Non-pigmented ciliary epithelial cell (primary cell): Measurements from ENCODE around the gene H19.

ENCODE experiments used
- DNase-seq: peaks from one replicate; pipeline ENCODE4 v3.0.0-alpha.2; 2010; ENCODE audit warnings: low read depth

The H19 gene

DNA sequence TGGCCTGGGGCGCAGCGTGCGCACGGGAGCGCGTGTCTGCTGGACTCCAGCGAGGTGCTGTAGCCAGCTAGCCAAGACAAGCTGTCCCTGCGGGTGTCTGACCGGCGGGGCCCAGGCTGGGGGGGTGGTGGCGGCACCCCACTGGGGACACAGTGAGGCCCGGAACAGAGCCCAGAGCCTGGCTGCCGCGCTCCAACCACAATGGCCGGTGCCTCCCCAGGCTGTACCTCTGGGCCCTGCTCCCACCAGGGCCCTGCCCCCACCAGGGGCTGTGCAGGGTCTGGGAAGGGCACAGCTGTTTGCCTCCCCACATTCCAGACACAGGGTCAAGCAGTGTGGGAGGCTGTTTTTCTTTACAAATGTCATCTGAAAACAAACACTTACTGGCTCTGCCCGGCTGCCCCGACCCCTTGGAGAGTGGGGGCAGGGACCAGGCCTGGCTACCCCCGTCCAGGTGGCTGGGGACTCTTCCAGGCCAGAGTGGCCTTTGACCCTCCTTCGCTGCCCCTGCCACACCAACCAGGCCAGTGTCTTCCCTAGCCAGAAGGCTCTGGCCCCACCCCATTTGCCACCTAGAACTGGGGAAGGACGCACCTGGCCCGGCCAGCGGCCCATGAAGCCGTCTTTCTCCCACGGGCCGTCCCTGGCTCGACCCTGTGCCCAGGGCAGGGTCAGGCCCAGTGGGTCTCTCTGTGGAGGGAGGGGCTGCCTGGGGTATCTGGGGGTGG lies 14.6 kb downstream of the H19 start:
- no peak for DNase-seq

DNA sequence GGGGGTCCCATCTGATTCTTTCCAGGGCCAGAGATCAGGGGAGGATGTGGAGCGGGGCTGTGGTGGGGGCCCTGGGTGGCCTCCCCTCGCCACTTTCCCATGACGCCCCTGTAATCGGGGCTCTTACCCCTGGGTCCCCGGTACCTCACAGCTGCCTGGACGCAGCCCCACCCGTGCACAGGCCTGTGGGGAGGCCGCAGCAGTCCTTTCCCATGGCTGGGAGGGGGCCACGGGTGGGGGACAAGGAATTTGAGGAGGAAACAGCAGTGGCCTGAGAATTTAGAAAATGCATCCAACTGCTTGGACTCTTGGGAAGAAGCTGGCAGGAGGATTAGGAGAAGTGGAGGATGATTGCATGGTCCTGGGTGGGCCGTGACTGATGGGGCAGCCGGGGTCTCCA lies 18.0 kb downstream of the H19 start:
- no peak for DNase-seq

DNA sequence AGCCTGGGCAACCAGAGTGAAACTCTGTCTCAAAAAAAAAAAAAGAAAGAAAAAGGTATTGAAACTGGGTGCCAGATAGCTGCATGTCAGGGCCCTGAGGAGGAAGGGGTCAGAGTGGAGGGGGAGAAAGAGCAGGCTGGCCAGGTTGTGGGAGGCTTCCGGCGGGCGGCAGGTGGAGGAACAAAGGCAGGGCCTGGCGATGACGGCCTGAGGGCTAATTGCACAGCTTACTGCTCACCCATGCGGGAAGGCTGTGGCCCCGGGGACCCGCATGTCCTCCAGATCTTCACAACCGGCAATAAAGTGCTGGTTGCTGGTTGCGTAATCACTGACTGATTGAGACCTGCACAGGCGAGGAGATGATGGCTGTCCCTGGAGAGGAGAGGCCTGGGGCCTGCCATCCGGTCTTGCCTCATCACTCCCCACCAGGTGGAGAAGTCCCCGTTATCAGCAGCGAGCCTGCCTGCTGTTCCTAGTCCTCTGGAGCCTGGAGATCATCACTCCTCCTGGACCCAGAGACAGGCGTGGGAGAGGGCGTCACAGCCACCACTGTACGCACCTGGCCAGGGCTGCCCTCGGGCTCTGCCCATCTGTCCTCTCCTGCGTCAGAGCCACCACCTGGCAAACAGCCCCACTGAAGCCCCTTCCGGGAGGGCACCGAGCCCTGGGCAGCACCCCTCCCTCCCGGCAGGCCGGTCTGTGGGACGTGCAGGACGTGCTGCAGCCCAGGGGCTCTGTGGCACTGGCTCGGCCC lies 18.7 kb downstream of the H19 start:
- DNase-seq, result no peak

DNA sequence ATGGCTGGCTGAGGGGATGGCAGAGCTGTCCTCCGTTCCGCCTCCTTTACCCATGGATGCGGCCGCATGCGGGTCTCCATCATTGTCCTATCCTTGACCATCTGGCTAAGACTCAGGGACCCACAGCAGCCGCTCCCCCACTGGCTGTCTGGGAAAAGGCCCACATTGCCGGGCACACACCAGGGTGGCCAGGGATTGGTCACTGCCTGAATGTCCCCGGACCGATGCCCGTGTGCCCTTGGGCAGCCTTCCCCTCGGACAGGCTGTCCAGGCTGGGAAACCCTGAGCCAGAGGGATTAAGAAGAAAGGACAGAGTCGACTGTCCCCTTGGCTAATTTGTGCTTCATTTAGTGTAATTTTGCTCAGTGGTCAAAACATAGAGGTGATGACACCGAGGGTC lies 22.5 kb downstream of the H19 start:
- DNase-seq, result no peak

DNA sequence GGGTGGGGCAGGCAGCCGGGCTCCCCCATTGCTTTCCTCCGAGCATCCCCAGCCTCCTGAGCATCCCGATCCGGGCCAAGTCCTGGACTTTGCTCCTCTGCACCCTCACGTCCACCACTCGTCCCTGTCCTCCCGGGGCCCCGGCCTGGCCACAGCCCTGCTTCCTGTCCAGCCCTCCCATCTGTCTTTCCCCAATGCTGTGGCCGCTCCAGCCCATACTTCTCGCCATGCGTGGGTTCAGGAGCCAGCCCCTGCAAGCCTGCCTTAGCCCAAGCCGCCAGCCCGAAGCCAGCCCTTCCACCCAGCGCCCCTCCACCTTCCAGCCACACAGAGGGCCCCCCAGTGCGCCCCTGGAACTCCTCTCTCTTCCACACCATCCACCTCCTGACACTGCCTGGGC lies 26.7 kb downstream of the H19 start:
- no peak for DNase-seq

DNA sequence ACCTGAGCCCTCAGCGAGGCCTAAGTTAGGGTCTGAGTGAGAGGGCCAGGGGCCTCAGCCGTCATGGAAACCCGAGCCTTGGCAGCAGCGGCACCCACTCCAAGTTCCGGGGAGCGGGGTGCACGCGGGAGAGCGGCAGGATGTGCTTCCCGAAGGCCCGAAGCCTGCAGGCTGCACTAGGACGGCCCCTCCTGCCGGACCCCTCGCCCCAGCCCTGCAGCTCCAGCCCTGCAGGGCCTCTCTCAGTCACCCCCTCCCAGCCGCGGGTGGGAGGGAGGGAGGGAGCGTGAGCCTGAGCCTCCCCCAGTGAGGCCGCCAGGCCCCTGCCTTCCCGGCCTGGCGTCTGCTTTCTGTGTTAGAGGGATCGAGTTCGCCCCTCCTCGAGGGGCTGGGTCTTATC lies 27.9 kb downstream of the H19 start:
- DNase-seq, result no peak

DNA sequence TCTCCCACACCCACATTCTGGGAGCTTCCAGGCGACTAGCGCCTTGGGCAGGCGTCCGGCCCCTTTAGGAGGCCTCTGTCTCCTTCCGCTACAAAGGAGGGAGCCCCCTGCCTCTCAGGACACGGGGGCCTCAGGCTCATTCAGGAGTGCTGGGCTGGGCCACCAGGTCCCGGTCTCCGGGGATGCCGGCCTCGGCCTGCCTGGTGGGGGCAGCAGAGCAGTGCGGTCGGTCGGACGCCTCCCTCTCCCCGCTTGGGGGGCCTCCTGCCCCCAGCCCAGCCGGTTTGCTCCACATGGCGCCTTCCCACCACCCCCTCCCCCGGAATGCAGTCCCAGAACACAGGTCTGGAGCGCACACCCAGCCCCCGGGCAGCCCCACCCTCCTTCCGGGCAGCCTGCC lies 28.6 kb downstream of the H19 start:
- DNase-seq, result no peak

DNA sequence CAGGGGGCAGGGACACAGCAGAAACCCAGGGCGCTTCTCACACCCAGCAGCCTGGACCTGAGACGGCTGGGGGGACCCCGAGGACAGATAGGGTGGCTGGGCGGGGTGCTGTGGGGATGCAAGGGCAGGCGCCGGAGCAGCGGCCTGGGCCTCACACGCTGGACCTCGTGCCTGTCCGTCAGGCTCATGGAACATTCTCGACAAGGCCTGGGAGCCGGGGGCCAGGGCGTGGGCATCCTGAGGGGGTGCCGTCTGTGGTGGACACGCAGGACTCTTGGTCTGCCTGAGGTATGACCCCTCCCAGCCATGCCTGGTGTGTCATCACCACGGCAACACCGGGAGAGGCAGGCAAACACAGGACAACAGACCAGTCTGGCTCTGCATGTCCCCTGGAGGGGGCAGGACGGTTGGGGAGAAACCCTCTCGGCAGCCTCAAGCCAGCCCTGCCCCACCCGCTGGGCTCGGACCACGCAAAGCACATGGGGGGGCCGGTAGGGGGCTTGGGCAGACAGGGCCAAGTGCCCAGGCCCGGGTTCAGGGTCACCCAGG lies 29.1 kb downstream of the H19 start:
- no peak for DNase-seq

DNA sequence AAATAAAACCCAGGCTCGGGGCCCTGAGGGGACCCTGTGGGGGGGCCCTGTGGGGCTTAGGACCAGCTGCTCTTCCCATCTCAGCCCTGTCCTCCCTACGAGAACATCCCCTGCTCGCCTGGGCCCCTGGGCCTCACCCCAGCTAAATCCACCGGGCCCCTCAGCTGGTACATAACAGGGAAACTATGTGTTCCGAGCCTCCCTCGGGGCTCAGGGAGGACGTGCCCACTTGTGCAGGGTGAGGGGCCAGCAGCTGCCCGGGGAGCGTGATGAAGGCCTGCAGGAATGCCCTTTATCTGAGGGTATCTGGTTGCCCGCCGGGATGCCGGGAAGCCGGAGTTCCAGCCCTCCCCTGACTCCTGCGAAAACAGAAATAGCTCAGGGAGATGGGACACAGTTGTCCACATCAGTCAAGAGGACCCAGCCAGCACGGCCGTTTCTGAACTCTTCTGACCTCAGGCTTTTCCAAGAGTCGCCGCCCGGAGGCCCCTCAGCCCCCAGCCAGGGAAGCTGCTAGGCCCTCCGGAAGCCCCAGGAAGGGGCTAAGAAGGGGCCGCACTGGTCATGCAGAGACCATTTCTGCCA lies 29.9 kb downstream of the H19 start:
- DNase-seq, result no peak

DNA sequence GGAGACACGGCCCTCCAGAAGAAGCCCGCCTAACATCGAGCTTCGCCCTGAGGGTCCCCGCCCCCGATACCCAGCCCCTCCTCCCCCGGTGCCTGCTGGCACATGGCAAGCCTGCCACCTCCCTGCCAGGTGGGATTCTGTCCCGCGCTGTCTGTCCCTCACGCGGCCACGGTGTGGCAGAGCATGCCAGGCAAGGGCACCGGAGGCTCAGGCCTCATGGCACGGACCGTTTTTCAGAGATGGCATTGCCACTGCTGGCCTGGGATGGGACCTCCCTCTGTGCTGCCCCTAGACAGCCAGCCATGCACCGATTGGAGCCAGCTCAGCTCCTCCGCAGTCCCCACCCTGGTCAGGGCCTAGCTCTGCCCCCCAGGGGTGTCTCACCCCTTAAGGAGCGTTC lies 31.1 kb downstream of the H19 start:
- no peak for DNase-seq

DNA sequence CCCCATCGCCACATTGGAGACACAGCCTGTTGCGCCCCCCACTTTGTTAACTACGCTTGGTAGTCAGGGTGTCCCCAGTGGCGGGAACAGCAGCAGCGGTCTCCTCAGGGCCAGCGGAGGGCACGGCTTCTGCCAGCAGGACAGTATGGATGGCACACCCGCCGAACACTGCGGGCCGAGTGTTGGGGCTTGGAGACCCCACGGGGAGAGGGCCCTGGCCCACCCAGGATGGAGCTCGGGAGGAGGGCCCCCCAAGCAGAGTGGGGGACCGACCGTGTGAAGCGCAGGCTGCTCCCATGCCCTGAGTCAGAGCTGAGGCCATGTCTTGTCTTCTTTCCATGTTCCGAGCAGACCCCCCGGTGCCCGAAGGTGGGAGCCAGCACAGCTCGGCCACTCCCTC lies 32.7 kb downstream of the H19 start:
- no peak for DNase-seq

DNA sequence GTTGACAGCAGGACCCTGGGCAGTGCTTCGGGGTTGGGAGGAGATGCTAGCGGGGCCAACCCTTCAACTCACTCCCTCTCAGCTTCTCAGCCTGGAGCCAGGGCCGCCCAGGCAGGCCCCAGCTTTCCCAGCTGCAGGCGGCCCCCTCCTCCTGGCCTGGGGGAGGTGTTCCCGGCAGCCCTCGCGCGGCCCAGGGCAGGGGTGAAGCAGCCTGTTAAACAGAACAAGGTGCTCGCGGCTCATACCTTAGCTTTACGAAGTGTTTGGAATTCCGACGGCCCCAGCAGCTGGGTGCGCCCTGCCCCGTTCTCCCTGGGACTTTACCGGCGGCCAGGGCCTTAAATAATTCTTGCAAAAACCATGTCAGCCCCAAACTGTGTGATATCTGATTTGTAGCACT lies 33.3 kb downstream of the H19 start:
- no peak for DNase-seq

DNA sequence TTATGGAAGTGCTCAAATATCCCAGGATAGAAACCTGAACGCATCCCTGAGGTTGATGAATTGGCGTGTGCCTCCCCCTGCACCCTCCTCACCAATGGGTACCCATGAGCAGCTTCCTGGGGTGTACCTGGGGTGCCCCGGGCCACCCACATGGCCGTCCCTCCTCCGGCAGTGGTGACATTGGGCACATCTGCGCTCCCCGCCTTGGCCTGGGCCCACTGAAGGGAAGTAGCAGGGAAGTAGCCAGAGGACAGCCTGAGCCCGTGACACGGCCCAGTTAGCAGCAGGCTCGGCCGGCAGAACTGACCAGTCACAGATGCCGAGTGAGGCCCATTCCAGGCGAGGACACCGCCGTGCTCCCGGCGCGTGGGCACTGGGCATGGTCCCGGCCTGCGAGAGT lies 33.8 kb downstream of the H19 start:
- no peak for DNase-seq

DNA sequence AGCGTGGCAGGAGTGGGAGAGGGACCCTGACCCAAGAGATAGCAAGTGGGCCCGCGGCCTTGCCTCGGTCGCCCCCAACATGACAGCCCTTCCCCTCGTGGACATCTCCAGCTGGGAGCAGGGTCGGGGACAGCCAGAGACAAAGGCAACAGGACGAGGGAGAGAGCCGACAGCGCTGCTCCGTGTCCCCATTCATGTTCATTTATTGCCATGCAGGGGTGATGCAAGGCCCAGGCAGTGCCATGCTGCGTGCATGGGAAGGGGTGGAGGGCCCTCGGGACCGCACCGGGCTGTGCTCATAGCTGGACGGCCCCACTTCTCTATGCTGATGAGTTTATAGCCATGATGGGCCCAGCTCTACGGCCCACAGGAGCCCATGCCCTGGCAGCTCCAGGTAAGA lies 37.9 kb downstream of the H19 start:
- no peak for DNase-seq

DNA sequence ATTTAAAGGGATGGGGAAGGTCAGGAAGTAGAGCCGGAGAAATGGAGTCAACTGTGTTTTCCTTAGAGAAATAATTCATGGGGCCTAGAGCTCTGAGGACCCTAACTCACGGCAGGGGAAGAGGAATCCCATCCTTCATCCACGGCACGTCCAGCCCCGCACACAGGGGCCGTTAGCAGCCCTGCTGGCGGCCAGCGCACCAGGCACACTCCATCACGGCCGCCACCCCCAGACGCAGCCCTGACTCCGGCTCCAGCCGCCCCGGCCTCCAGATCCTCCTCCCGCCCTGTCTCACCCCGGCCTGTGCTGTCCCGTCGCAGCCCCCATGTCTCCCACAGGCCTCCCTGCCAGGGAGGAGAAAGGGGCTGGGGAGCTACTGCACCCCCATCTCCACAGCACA lies 39.3 kb downstream of the H19 start:
- DNase-seq, result no peak

DNA sequence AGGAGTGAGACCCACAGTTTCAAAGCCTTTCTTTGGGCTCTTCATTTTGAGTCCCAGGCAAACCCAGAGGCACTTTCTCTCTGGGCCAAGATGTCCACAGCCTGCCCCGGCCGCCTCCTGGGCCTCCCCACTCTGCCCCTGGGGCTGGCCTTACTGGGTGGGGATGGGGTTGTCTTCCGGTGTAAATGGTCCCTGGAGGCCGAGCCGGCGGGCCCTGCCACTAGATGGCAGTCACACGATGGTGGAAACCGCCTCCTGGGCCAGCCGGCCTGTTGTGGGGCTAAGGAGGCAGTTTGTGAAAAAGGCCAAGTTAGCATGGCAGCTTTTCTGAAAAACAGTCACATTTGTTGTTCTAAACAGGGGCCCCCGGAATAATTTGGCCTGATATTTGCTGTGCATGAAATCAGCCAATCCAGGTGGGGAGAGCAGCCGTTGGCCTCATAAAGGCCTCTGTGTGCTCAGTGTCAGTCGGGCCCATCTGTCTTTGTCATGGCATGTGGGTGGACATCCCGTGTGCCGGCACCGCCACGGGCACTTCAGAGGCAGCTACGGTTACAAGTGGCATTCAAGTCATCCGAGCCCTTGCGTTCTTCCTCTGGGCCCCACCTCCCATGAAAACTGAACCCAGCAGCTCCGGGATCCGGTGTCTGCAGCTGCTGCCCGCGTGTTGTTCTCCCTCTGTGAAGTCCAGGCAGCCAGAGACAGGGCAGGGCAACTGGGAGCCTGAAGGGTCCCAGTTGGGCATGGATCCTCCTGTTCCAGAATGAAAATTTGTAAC lies 44.0 kb downstream of the H19 start:
- DNase-seq, result no peak

DNA sequence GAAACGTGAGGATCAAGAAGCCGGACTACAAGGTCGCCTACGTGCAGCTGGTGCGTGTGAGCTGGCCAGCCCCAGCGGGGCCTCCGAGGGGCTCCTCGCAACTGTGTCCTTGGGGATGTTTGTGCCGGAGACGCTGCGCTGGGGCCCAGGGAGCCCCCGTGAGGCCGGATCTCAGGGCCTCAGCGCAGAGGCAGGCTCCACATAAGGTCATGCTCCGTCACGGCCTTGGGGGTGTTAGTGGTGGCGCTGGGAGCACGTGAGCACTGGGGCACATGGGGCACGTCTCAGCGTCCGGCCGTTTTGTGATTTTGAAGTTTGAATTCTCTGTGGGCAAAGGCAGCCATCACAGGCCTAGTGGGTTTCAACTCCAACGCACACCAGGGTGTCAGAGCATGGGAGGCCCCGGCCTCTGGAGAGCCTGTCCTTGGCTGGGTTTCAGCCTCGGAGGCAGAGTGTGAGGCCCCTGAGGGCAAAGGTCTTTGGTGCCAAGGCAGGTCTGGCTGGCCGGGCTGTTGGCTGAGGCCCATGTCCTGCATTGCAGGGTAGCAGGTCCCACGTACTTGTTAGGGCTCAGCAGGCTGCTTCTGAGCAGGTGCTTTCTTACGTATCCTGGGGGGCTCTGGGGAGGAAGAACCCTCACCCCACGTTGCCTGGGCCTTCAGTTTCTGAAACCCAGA lies 44.7 kb downstream of the H19 start:
- no peak for DNase-seq

DNA sequence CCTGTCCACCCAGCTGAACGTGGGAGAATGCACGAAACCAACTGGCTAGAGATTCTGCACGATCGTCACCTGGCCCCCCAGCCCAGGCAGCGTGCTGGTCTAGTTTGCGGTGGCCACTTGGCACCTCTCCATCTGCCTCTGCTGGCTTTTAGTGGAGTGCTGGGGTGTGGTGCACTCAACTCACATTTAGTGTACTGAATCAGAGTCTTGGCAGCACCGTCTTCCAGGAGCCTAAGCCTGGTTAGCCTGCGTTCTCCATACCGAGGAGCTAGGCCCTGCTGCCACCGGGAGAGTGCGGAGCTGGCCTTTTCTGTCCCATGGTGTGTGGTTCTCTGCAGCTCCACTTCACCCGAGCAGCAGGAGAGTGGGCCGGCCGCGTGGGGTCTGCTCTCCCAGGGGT lies 47.7 kb downstream of the H19 start:
- DNase-seq, result no peak

DNA sequence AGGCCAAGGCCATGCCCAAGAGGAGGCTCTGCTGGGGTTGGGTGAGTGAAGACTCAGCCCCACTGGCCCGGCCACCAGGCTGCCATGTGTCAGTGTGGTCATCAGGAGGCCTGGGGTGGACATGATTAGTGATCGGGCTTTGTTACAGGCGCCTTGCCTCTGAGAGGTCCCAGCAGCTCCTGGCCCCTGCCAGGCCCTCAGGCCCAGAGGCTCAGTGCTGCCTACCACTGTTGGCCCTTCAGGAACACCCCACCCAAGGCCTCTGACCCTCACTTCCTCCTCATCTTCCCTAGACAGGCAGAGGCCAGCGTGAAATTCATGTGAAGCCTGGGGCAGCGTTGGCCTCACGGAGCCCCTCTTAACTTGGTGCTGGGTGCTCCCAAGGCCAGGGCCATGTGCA lies 48.3 kb downstream of the H19 start:
- no peak for DNase-seq

DNA sequence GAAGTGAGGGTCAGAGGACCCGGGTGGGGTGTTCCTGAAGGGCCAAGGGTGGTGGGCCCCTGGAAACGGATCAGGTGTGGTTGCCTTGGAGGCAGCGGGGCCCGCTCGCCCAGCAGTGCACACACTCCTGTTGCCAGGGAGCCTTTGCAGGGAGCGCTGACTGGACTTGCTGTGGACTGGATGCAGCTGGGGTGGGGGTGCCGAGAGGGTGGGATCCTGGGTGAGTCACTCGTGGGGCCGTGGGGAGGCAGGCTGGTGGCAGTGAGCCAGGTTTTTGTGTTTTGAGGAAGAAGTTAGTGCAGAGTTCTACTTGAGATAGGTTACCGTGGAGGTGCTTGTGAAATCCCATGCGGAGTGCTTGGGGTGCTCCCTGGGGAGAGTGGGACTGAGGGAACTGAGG lies 49.3 kb downstream of the H19 start:
- DNase-seq, result no peak

DNA sequence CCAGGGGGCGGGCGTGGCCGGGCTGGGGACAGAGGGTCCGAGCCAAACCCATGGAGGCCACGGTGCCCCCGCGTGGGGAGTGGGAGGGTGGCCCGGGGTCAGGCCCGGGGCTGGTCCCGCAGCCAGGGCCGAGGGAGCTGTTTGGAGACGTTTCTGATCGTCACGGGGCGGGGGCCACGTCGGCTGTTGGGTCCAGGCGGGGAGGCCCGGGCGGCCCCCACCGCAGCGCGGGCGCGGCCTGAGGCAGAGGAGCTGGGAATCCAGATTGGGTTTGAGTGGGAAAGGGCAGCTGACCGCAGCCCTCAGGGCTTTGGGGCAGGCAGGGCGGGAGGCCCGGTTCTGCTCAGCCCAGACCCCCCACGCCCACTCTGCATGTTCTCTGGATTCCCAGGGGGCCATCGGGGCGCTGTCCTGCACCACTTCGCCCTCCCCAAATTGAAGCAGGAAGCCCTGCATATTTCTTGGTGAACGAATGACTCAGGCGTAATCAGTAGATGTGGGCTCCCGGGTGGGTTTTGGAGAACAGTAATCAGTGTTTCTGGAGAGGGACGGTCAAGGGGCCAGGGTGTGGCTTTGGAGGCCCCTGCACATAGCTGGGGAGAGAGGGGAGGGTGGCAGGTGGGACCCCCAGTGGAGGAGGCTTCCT lies 49.9 kb downstream of the H19 start:
- no peak for DNase-seq
